Measurements from ENCODE around the gene PALS2.
A peak's percentile ranks its signal among the peaks of the same experiment; 100 is the strongest.

GRCh38 chr7:24587853-24588252 is 14.6 kb downstream of the PALS2 start:
- TF ChIP-seq CTCF (conservative IDR thresholded peaks at IDR 0.05 in 1 of 2, IDR thresholded peaks at IDR 0.05 in 1 of 2; ENCODE audit: extremely low read depth in 1 of 2, insufficient read depth in 1 of 2, low read depth in 1 of 2, low read length in 2 of 2) (peak; percentile 25 to 38), EZH2 (IDR thresholded peaks at IDR 0.05; ENCODE audit: borderline replicate concordance, low read length) (no peak)

Data from mammary epithelial cell (primary cell).